ENCODE results near the gene ARL5C. TPM values are rescaled to one million over a fixed set of nuclear protein-coding genes. Genes with fewer than 3 reads are reported as not detected.

ARL5C gene
- total RNA-seq, 2 experiments from 2014 or later, result 0.16 to 0.65 TPM

Other genes starting within 250 kb of the ARL5C start
- gene FBXO47, start 198.8 kb downstream of the ARL5C start, total RNA-seq (2014; rRNA removed; shearing (Covaris generic)), result not detected in 2 replicates
- gene FBXO47, start 198.8 kb downstream of the ARL5C start, total RNA-seq (2022), result 0.13 and 0.15 TPM in 2 replicates
- gene PLXDC1, start 14.5 kb downstream of the ARL5C start, total RNA-seq (2014; rRNA removed; shearing (Covaris generic)), result 0.13 and 0.41 TPM in 2 replicates
- gene PLXDC1, start 14.5 kb downstream of the ARL5C start, total RNA-seq (2022), result 0.67 TPM in 1 of 2 replicates, not detected in the other
- gene CACNB1, start 31.5 kb upstream of the ARL5C start, total RNA-seq (2014; rRNA removed; shearing (Covaris generic)), result 17.9 and 23.7 TPM in 2 replicates
- gene CACNB1, start 31.5 kb upstream of the ARL5C start, total RNA-seq (2022), result 30.9 and 35.5 TPM in 2 replicates
- 4,395 and 6,079 TPM in 2 replicates for gene RPL19, start 34.1 kb upstream of the ARL5C start, total RNA-seq (2014; rRNA removed; shearing (Covaris generic))
- 3,132 and 3,168 TPM in 2 replicates for gene RPL19, start 34.1 kb upstream of the ARL5C start, total RNA-seq (2022)
- gene STAC2, start 59.8 kb upstream of the ARL5C start, total RNA-seq (2014; rRNA removed; shearing (Covaris generic)), result 0.03 TPM in 1 of 2 replicates, not detected in the other
- not detected in 2 replicates for gene STAC2, start 59.8 kb upstream of the ARL5C start, total RNA-seq (2022)
- 2.1 and 2.2 TPM in 2 replicates for gene FBXL20, start 235.5 kb upstream of the ARL5C start, total RNA-seq (2014; rRNA removed; shearing (Covaris generic))
- 12.2 and 12.3 TPM in 2 replicates for gene FBXL20, start 235.5 kb upstream of the ARL5C start, total RNA-seq (2022)